Neural cell (in vitro differentiated cells): ENCODE results near the gene PAGE4. TPM values are rescaled to one million over a fixed set of nuclear protein-coding genes. Genes with fewer than 3 reads are reported as not detected.

Source experiments
- H2AFZ ChIP-seq: fragments of 200-600, 300-800 bp; sonication (generic), shearing (Covaris generic); 2 replicates; pipeline ENCODE4 v1.6.0; 2014; ENCODE audit warnings: low read depth, mild to moderate bottlenecking, antibody characterized with exemption, low read length, moderate library complexity
- H3F3A ChIP-seq: fragments of 200-600 bp; shearing (Covaris generic); 2 replicates; pipeline ENCODE4 v1.6.1; 2016; ENCODE audit warnings: mild to moderate bottlenecking, moderate library complexity, mixed read lengths, antibody characterized with exemption, low read length; ENCODE audit not compliant: insufficient read depth, poor library complexity, severe bottlenecking
- H3K27ac ChIP-seq: fragments of 200-600, 300-800 bp; sonication (generic), shearing (Covaris generic); 2 replicates; pipeline ENCODE4 v1.5.1; 2014; ENCODE audit warnings: mild to moderate bottlenecking, low read length, moderate library complexity
- H3K27me3 ChIP-seq: fragments of 300-800, 200-600 bp; sonication (generic), shearing (Covaris generic); 2 replicates; pipeline ENCODE4 v1.6.0; 2014; ENCODE audit warnings: mild to moderate bottlenecking, low read depth, low read length, moderate library complexity; ENCODE audit not compliant: insufficient read depth
- H3K36me3 ChIP-seq: fragments of 300-800, 200-600 bp; sonication (generic), shearing (Covaris generic); 2 replicates; pipeline ENCODE4 v1.5.1; 2014; ENCODE audit warnings: mild to moderate bottlenecking, antibody characterized with exemption, low read length, moderate library complexity; ENCODE audit not compliant: insufficient read depth
- H3K4me2 ChIP-seq: fragments of 300-800, 200-600 bp; sonication (generic), shearing (Covaris generic); 2 replicates; pipeline ENCODE4 v1.6.0; 2014; ENCODE audit warnings: mild to moderate bottlenecking, low read length
- H3K4me3 ChIP-seq: fragments of 300-800, 200-600 bp; sonication (generic), shearing (Covaris generic); 2 replicates; pipeline ENCODE4 v1.5.1; 2014; ENCODE audit warnings: mild to moderate bottlenecking, low read length, moderate library complexity
- H3K79me2 ChIP-seq: fragments of 200-600 bp; shearing (Covaris generic); replicated peaks from 2 replicates; pipeline ENCODE4 v1.6.0; 2014; ENCODE audit warnings: mild to moderate bottlenecking, low read length, moderate library complexity; ENCODE audit not compliant: insufficient read depth
- H3K9ac ChIP-seq: fragments of 300-800, 200-600 bp; sonication (generic), shearing (Covaris generic); 2 replicates; pipeline ENCODE4 v1.6.1; 2016; ENCODE audit warnings: mild to moderate bottlenecking, low read length, mixed read lengths
- H3K9me2 ChIP-seq: fragments of 200-600 bp; shearing (Covaris generic); 2 replicates; pipeline ENCODE4 v1.6.1; 2016; ENCODE audit warnings: mild to moderate bottlenecking, low read length, mixed read lengths; ENCODE audit not compliant: insufficient read depth
- H3K9me3 ChIP-seq: fragments of 200-600, 300-800 bp; sonication (generic), shearing (Covaris generic); 2 replicates; pipeline ENCODE4 v1.6.1; 2016; ENCODE audit warnings: mild to moderate bottlenecking, mixed run types, low read length, moderate library complexity, mixed read lengths
- H4K20me1 ChIP-seq: fragments of 200-600 bp; shearing (Covaris generic); 2 replicates; pipeline ENCODE4 v1.6.1; 2016; ENCODE audit warnings: mild to moderate bottlenecking, mixed run types; ENCODE audit not compliant: insufficient read depth
- EP300 ChIP-seq: fragments of 450-650 bp; conservative IDR thresholded peaks from 2 replicates; pipeline ENCODE4 v1.6.1; 2014; ENCODE audit warnings: antibody characterized with exemption, mild to moderate bottlenecking, moderate library complexity; ENCODE audit not compliant: poor library complexity, severe bottlenecking
- EZH2 ChIP-seq: fragments of 200-600, 300-800 bp; shearing (Covaris generic), sonication (generic); IDR thresholded peaks from 2 replicates; pipeline ENCODE4 v1.6.1; 2014; ENCODE audit warnings: antibody characterized with exemption, low read length, borderline replicate concordance, mild to moderate bottlenecking; ENCODE audit not compliant: insufficient read depth, poor library complexity, severe bottlenecking
- MXI1 ChIP-seq: fragments of 450-650 bp; conservative IDR thresholded peaks from 2 replicates; pipeline ENCODE4 v1.6.1; 2014; ENCODE audit warnings: antibody characterized with exemption, mild to moderate bottlenecking; ENCODE audit not compliant: poor library complexity, severe bottlenecking
- RAD21 ChIP-seq: fragments of 450-650 bp; conservative IDR thresholded peaks from 2 replicates; pipeline ENCODE4 v1.6.1; 2014; ENCODE audit warnings: antibody characterized with exemption, mild to moderate bottlenecking, moderate library complexity
- SMC3 ChIP-seq: fragments of 450-650 bp; conservative IDR thresholded peaks from 2 replicates; pipeline ENCODE4 v1.6.1; 2014; ENCODE audit warnings: antibody characterized with exemption, mild to moderate bottlenecking, moderate library complexity; ENCODE audit not compliant: poor library complexity
- TAF1 ChIP-seq: IDR thresholded peaks from 2 replicates; pipeline ENCODE4 v1.6.1; 2012; ENCODE audit warnings: low read depth
- polyA plus RNA-seq: library from polyadenylated mRNA; depleted of rRNA; stranded (reverse); fragments of >200 nt; gene quantifications from 2 replicates; pipeline ENCODE4 v1.2.3, GENCODE V29; 2014
- TF ChIP-seq, protein P1 (sequence below): fragments of 450-650 bp; IDR thresholded peaks from 2 replicates; pipeline ENCODE4 v1.5.1; 2014; ENCODE audit warnings: antibody characterized with exemption, mild to moderate bottlenecking, moderate library complexity; ENCODE audit not compliant: poor library complexity, severe bottlenecking

PAGE4 gene
- polyA plus RNA-seq, 1 donor from 2014 or later: not detected

DNA sequence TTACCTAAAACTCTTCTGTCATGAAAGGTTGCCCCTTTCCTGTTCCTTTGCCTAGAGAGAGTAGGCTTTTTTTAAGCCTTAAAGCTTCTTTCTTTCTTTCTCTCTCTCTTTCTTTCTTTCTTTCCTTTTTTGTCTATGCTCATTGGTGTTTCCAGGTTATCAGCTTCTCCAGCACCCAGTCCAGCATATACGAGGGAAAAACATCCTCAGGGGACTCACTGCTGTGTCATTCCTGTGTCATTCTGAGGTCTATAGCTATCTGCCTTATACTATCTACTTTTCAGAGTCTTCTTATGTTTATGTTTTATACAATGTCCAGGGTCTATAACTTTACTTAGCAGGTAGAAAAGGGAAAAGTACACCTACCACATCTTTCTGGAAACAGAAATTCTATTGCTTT lies 39.6 kb downstream of the PAGE4 start:
- no peak for TF ChIP-seq MXI1
- TF ChIP-seq EP300: no peak
- TF ChIP-seq RAD21: no peak
- no peaks in the 10 kb centered on the region for H3K79me2 ChIP-seq
- H3K27ac ChIP-seq: no peak overlapping the region
- H4K20me1 ChIP-seq: no peaks in the 10 kb centered on the region
- no peak overlapping the region for H3K4me2 ChIP-seq
- H3F3A ChIP-seq: no peaks in the 10 kb centered on the region
- no peaks in the 10 kb centered on the region for H3K27me3 ChIP-seq
- no peak overlapping the region for H3K4me3 ChIP-seq
- H2AFZ ChIP-seq: no peak overlapping the region
- no peaks in the 10 kb centered on the region for H3K9me2 ChIP-seq
- no peak overlapping the region for H3K9ac ChIP-seq
- H3K9me3 ChIP-seq: no peaks in the 10 kb centered on the region
- no peaks in the 10 kb centered on the region for H3K36me3 ChIP-seq

DNA sequence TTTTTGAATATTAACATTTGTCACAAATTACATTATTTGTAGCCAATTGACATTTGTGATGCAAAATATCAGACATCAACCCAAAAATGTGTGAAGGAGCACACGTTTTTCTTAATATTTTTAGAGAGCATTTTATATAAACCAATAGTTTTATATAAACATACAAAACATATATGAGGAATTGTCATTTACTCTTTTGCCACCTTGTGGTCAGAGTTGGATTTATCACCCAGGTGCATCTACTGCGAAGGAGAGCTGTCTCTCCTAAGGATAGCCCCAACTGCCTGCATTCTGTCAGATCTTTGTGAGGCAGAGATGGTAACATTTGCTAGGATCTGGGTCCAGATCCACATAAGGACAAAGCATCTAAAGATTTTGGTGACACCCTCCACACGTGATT lies 47.6 kb downstream of the PAGE4 start:
- Histone ChIP-seq H3K4me3 (no peak overlapping the region), H3K4me2 (no peak overlapping the region), H3K27ac (no peak overlapping the region), H3K27me3 (no peaks in the 10 kb centered on the region), H3F3A (no peaks in the 10 kb centered on the region), H3K9me2 (no peaks in the 10 kb centered on the region), H2AFZ (no peak overlapping the region), H4K20me1 (no peaks in the 10 kb centered on the region), H3K9ac (no peak overlapping the region), H3K79me2 (peaks cover 6% of the 10 kb centered on the region), H3K36me3 (no peaks in the 10 kb centered on the region), H3K9me3 (no peaks in the 10 kb centered on the region)
- TF ChIP-seq, protein P1, sequence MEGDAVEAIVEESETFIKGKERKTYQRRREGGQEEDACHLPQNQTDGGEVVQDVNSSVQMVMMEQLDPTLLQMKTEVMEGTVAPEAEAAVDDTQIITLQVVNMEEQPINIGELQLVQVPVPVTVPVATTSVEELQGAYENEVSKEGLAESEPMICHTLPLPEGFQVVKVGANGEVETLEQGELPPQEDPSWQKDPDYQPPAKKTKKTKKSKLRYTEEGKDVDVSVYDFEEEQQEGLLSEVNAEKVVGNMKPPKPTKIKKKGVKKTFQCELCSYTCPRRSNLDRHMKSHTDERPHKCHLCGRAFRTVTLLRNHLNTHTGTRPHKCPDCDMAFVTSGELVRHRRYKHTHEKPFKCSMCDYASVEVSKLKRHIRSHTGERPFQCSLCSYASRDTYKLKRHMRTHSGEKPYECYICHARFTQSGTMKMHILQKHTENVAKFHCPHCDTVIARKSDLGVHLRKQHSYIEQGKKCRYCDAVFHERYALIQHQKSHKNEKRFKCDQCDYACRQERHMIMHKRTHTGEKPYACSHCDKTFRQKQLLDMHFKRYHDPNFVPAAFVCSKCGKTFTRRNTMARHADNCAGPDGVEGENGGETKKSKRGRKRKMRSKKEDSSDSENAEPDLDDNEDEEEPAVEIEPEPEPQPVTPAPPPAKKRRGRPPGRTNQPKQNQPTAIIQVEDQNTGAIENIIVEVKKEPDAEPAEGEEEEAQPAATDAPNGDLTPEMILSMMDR: peak; percentile 73
- TF ChIP-seq SMC3 (peak; percentile 78), RAD21 (peak; percentile 74), EZH2 (no peak)

DNA sequence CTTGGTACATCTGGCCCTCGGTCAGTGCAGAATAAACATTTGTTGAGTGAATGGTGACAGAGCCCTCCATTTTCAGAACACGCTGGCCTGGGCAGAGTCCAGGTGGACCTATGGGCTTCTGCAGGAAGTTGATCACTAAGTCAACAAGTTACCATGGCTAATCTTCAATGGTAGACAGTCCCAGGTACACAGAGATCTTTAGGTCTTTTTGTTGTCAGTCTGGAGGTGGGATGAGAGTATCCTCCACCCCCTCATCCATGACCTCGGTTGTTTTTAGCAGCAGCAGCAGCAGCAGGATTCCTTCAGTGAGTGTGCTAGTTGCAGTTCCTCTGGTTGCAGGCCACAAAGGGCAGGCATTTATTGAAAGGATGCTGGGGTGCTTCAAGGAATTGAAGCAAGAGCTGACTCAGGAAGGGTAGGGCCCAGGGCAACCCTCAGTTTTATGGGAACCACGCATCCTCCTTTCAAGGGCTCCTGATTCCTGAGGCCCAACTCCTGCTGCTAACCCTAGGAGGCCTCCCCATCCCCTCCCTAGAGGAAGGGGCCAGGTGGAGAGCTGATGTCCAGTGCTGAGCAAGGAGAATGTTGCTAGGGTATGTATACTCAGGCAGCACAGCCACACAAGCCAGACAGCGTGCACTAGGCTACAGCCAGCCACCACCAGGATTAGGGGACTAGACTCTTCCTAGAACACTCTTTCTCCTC lies 48.4 kb downstream of the PAGE4 start:
- Histone ChIP-seq H3F3A (no peaks in the 10 kb centered on the region), H3K79me2 (peaks cover 10% of the 10 kb centered on the region), H4K20me1 (no peaks in the 10 kb centered on the region), H3K9me2 (no peaks in the 10 kb centered on the region), H3K9me3 (no peaks in the 10 kb centered on the region), H3K4me2 (no peak overlapping the region), H2AFZ (no peak overlapping the region), H3K27ac (no peak overlapping the region), H3K4me3 (no peak overlapping the region), H3K27me3 (no peaks in the 10 kb centered on the region), H3K36me3 (no peaks in the 10 kb centered on the region), H3K9ac (no peak overlapping the region)
- TF ChIP-seq, protein P1: no peak
- TF ChIP-seq EZH2: no peak
- no peak for TF ChIP-seq RAD21
- no peak for TF ChIP-seq EP300
- TF ChIP-seq SMC3: no peak
- TF ChIP-seq TAF1: no peak
